OCI-LY1 (cell line): Measurements from ENCODE around the gene RERG.

Experiments used
- H2AFZ ChIP-seq: fragments of 200-600 bp; sonication (generic), shearing (Covaris generic); 2 replicates; pipeline ENCODE4 v1.6.0; 2014; ENCODE audit warnings: antibody characterized with exemption, mild to moderate bottlenecking, low read length
- H3F3A ChIP-seq: fragments of 200-600 bp; sonication (generic), shearing (Covaris generic); 2 replicates; pipeline ENCODE4 v1.6.0; 2014; ENCODE audit warnings: mild to moderate bottlenecking, antibody characterized with exemption, low read length, moderate library complexity; ENCODE audit not compliant: insufficient read depth
- H3K27ac ChIP-seq: fragments of 200-600 bp; sonication (generic); 2 replicates; pipeline ENCODE4 v1.5.1; 2014; ENCODE audit warnings: low read length, mixed run types, mild to moderate bottlenecking, low read depth; ENCODE audit not compliant: poor library complexity, severe bottlenecking
- H3K27me3 ChIP-seq: fragments of 200-600 bp; sonication (generic); 2 replicates; pipeline ENCODE4 v1.6.0; 2014; ENCODE audit warnings: antibody characterized with exemption, mild to moderate bottlenecking, low read length, moderate library complexity; ENCODE audit not compliant: insufficient read depth
- H3K36me3 ChIP-seq: fragments of 200-600 bp; sonication (generic); 2 replicates; pipeline ENCODE4 v1.6.1; 2014; ENCODE audit warnings: mild to moderate bottlenecking, antibody characterized with exemption, low read length, moderate library complexity, mixed read lengths; ENCODE audit not compliant: insufficient read depth
- H3K4me1 ChIP-seq: fragments of 200-600 bp; sonication (generic); 2 replicates; pipeline ENCODE4 v1.5.1; 2014; ENCODE audit warnings: mild to moderate bottlenecking, low read length, moderate library complexity; ENCODE audit not compliant: insufficient read depth, severe bottlenecking
- H3K4me2 ChIP-seq: fragments of 200-600 bp; sonication (generic), shearing (Covaris generic); 2 replicates; pipeline ENCODE4 v1.6.1; 2014; ENCODE audit warnings: low read length
- H3K4me3 ChIP-seq: fragments of 200-600 bp; sonication (generic); 2 replicates; pipeline ENCODE4 v1.5.1; 2014; ENCODE audit warnings: low read length, low read depth, mild to moderate bottlenecking, mixed read lengths; ENCODE audit not compliant: poor library complexity, severe bottlenecking
- H3K79me2 ChIP-seq: fragments of 200-600 bp; shearing (Covaris generic); 2 replicates; pipeline ENCODE4 v1.6.1; 2016; ENCODE audit warnings: mixed run types, low read length, mixed read lengths; ENCODE audit not compliant: insufficient read depth
- H3K9ac ChIP-seq: fragments of 200-600 bp; sonication (generic), shearing (Covaris generic); 2 replicates; pipeline ENCODE4 v1.6.1; 2014; ENCODE audit warnings: mild to moderate bottlenecking, low read length, mixed read lengths
- H3K9me2 ChIP-seq: fragments of 200-600 bp; sonication (generic), shearing (Covaris generic); 2 replicates; pipeline ENCODE4 v1.6.1; 2014; ENCODE audit warnings: low read depth, mild to moderate bottlenecking, low read length, mixed read lengths
- H3K9me3 ChIP-seq: fragments of 200-600 bp; shearing (Covaris generic); 2 replicates; pipeline ENCODE4 v1.6.1; 2014; ENCODE audit warnings: low read length, mixed read lengths
- H4K20me1 ChIP-seq: fragments of 200-600 bp; sonication (generic), shearing (Covaris generic); 2 replicates; pipeline ENCODE4 v1.6.0; 2016; ENCODE audit warnings: mild to moderate bottlenecking, low read length; ENCODE audit not compliant: insufficient read depth
- EZH2 ChIP-seq: fragments of 200-600 bp; sonication (generic), shearing (Covaris generic); IDR thresholded peaks from 2 replicates; pipeline ENCODE4 v1.8.0; 2017; ENCODE audit warnings: borderline replicate concordance, mixed run types, mild to moderate bottlenecking, antibody characterized with exemption, low read length, moderate library complexity, mixed read lengths
- TF ChIP-seq, protein P1 (sequence below): fragments of 200-600 bp; sonication (generic), shearing (Covaris generic); IDR thresholded peaks from 2 replicates; pipeline ENCODE4 v1.5.1; 2017; ENCODE audit warnings: mild to moderate bottlenecking, antibody characterized with exemption, low read length, moderate library complexity, mixed read lengths

The RERG gene

DNA sequence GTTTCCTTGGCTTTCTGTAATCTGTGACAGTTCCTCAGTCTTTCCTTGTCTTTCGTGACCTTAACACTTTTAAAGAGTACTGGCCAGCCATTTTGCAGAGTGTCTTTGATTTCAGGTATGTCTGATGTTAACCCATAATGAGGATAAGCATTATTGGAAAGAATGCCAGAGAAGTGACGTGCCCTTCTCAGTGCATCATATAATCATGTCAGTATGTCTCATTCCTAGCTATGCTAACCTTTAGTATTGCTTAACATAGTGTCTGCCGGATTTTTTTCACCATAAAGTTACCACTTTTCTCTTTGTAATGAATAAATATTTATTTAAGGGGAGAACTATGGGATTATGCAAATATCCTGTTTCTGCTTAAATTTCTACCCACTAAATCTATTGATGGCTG, 28.5 kb downstream of the RERG start:
- Histone ChIP-seq H3K4me3 (no peak overlapping the region), H3K9me2 (no peaks in the 10 kb centered on the region), H3K36me3 (no peaks in the 10 kb centered on the region), H3K4me2 (no peak overlapping the region), H3K4me1 (no peaks in the 10 kb centered on the region), H3K9me3 (no peaks in the 10 kb centered on the region), H4K20me1 (no peaks in the 10 kb centered on the region), H2AFZ (no peak overlapping the region), H3F3A (no peaks in the 10 kb centered on the region), H3K9ac (no peak overlapping the region), H3K27me3 (no peaks in the 10 kb centered on the region), H3K27ac (no peak overlapping the region), H3K79me2 (no peaks in the 10 kb centered on the region)
- TF ChIP-seq EZH2, result no peak
- TF ChIP-seq, protein P1, sequence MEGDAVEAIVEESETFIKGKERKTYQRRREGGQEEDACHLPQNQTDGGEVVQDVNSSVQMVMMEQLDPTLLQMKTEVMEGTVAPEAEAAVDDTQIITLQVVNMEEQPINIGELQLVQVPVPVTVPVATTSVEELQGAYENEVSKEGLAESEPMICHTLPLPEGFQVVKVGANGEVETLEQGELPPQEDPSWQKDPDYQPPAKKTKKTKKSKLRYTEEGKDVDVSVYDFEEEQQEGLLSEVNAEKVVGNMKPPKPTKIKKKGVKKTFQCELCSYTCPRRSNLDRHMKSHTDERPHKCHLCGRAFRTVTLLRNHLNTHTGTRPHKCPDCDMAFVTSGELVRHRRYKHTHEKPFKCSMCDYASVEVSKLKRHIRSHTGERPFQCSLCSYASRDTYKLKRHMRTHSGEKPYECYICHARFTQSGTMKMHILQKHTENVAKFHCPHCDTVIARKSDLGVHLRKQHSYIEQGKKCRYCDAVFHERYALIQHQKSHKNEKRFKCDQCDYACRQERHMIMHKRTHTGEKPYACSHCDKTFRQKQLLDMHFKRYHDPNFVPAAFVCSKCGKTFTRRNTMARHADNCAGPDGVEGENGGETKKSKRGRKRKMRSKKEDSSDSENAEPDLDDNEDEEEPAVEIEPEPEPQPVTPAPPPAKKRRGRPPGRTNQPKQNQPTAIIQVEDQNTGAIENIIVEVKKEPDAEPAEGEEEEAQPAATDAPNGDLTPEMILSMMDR, result no peak

DNA sequence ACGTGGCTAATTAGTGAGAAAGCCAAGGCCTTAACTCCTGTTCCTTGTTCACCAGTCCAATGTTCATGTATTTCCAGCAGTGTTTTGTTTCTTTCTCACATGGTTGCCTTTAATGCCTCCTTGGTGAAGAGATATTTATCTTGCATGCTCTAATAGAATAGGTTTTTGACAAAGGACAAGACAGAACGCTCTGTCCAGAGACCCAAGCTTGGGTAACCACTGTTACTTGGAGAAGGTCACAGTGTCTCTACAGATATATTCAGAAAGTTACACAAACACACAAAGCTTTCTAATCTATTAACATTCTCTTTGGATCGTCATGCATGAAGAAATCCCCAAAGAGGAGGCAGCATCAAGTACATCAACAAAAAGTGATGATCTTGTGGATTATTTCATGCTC, 33.1 kb downstream of the RERG start:
- TF ChIP-seq, protein P1, result no peak
- no peak for TF ChIP-seq EZH2
- Histone ChIP-seq H3K36me3 (no peaks in the 10 kb centered on the region), H4K20me1 (no peaks in the 10 kb centered on the region), H3K4me2 (no peak overlapping the region), H3K9me2 (no peaks in the 10 kb centered on the region), H3K4me3 (no peak overlapping the region), H2AFZ (no peak overlapping the region), H3K4me1 (no peaks in the 10 kb centered on the region), H3K9me3 (no peaks in the 10 kb centered on the region), H3K27ac (no peak overlapping the region), H3F3A (no peaks in the 10 kb centered on the region), H3K79me2 (no peaks in the 10 kb centered on the region), H3K27me3 (no peaks in the 10 kb centered on the region), H3K9ac (no peak overlapping the region)

DNA sequence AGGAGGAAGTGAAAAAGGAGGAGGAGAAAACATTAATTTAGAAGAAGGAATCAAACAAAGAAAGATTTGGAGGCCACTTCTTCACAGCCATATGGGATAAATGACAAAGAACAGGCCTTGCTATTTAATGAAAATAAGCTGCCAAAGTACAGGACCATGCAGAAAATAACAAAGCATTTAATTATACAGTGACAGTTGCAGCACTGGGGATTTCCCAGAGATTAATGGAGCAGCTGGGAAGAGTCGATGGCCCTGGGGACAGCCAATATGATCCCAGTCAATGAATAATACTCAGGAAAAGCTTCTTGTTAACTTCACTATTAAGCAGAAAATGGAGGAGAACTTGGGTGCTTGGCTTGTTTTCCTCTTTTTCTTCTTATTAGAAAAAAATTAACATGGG, 34.6 kb downstream of the RERG start:
- Histone ChIP-seq H3K4me1 (no peaks in the 10 kb centered on the region), H3K9me2 (no peaks in the 10 kb centered on the region), H3K79me2 (no peaks in the 10 kb centered on the region), H3K4me2 (no peak overlapping the region), H3K27ac (no peak overlapping the region), H3F3A (no peaks in the 10 kb centered on the region), H3K9ac (no peak overlapping the region), H3K36me3 (no peaks in the 10 kb centered on the region), H3K9me3 (no peaks in the 10 kb centered on the region), H3K4me3 (no peak overlapping the region), H3K27me3 (no peaks in the 10 kb centered on the region), H2AFZ (no peak overlapping the region; the same call in 1 of the 2 replicates), H4K20me1 (no peaks in the 10 kb centered on the region)
- TF ChIP-seq EZH2, result no peak
- TF ChIP-seq, protein P1, result no peak
